Ishikawa (cell line): ENCODE data around the gene DEFB128.

Experiments used
- CEBPB ChIP-seq: IDR thresholded peaks from 2 replicates; pipeline ENCODE4 v1.6.1; 2012
- CREB1 ChIP-seq: IDR thresholded peaks from 2 replicates; pipeline ENCODE4 v1.6.1; 2012; ENCODE audit warnings: low read depth
- EGR1 ChIP-seq: IDR thresholded peaks from 2 replicates; pipeline ENCODE4 v1.6.1; 2012
- EP300 ChIP-seq: IDR thresholded peaks from 2 replicates; pipeline ENCODE4 v1.6.1; 2012; ENCODE audit warnings: borderline replicate concordance
- FOXM1 ChIP-seq: IDR thresholded peaks from 2 replicates; pipeline ENCODE4 v1.6.1; 2012; ENCODE audit warnings: low read depth, borderline replicate concordance
- MAX ChIP-seq: IDR thresholded peaks from 2 replicates; pipeline ENCODE4 v1.6.1; 2012
- NFIC ChIP-seq: IDR thresholded peaks from 2 replicates; pipeline ENCODE4 v1.6.1; 2012
- RAD21 ChIP-seq: IDR thresholded peaks from 2 replicates; pipeline ENCODE4 v1.6.1; 2012; ENCODE audit warnings: low read depth
- REST ChIP-seq: IDR thresholded peaks from 2 replicates; pipeline ENCODE4 v1.6.1; 2012; ENCODE audit warnings: low read depth, mild to moderate bottlenecking
- TAF1 ChIP-seq: IDR thresholded peaks from 2 replicates; pipeline ENCODE4 v1.6.1; 2012; ENCODE audit warnings: low read depth, mild to moderate bottlenecking
- TCF12 ChIP-seq: IDR thresholded peaks from 2 replicates; pipeline ENCODE4 v1.6.1; 2012; ENCODE audit warnings: low read depth
- TEAD4 ChIP-seq: IDR thresholded peaks from 2 replicates; pipeline ENCODE4 v1.6.1; 2012
- USF1 ChIP-seq: IDR thresholded peaks from 2 replicates; pipeline ENCODE4 v1.6.1; 2012
- YY1 ChIP-seq: IDR thresholded peaks from 2 replicates; pipeline ENCODE4 v1.6.1; 2012; ENCODE audit warnings: low read depth
- ZBTB7A ChIP-seq: IDR thresholded peaks from 2 replicates; pipeline ENCODE4 v1.6.1; 2012; ENCODE audit warnings: low read depth

The DEFB128 gene

GRCh38 chr20:184288-184687, 5.2 kb downstream of the DEFB128 start:
- TF ChIP-seq USF1 = no peak
- TF ChIP-seq CEBPB = no peak
- no peak for TF ChIP-seq RAD21
- no peak for TF ChIP-seq EP300
- TF ChIP-seq MAX = no peak
- no peak for TF ChIP-seq TEAD4
- TF ChIP-seq TCF12 = no peak
- TF ChIP-seq EGR1 = no peak
- no peak for TF ChIP-seq NFIC
- no peak for TF ChIP-seq FOXM1
- no peak for TF ChIP-seq TAF1
- TF ChIP-seq ZBTB7A = no peak
- no peak for TF ChIP-seq REST
- no peak for TF ChIP-seq CREB1
- TF ChIP-seq YY1 = no peak

- no peak for TF ChIP-seq TAF1
- TF ChIP-seq NFIC = no peak
- TF ChIP-seq REST = no peak
- TF ChIP-seq MAX = no peak
- TF ChIP-seq CEBPB = no peak
- TF ChIP-seq TEAD4 = no peak
- no peak for TF ChIP-seq CREB1
- TF ChIP-seq RAD21 = no peak
- TF ChIP-seq TCF12 = no peak
- no peak for TF ChIP-seq USF1
- no peak for TF ChIP-seq EP300
Measured at GRCh38 chr20:168876-169275, 20.6 kb downstream of the DEFB128 start.

GRCh38 chr20:164618-165017, 24.9 kb downstream of the DEFB128 start:
- TF ChIP-seq CREB1 (no peak), MAX (no peak), RAD21 (no peak), USF1 (no peak), TCF12 (no peak), NFIC (no peak), EP300 (no peak), EGR1 (no peak), FOXM1 (no peak), CEBPB (no peak), YY1 (no peak), ZBTB7A (no peak), REST (no peak), TEAD4 (no peak), TAF1 (no peak)

- TF ChIP-seq CEBPB (no peak), RAD21 (no peak), REST (no peak), YY1 (no peak)
Measured at GRCh38 chr20:157154-157553, 32.4 kb downstream of the DEFB128 start, which contains the start of gene DEFB127. DEFB127 (plus strand) TSS chr20:157454; CDS start chr20:157545, 91 bp downstream.
